GM19025 (cell line): ENCODE results near the gene CNTN5.

ENCODE experiments used
- ATAC-seq: cut with Tn5 transposase; IDR thresholded peaks from one replicate; pipeline ENCODE4 v1.9.1; 2021; ENCODE audit warnings: mild to moderate bottlenecking, low read depth, moderate library complexity; ENCODE audit not compliant: unreplicated experiment

The CNTN5 gene

GRCh38 chr11:99489581-99489980, 468.8 kb downstream of the CNTN5 start:
- no peak for ATAC-seq

- no peak for ATAC-seq
Observed at GRCh38 chr11:99494065-99494464, 473.3 kb downstream of the CNTN5 start.

GRCh38 chr11:99501655-99502054, 480.9 kb downstream of the CNTN5 start:
- no peak for ATAC-seq

GRCh38 chr11:99505316-99505715, 484.6 kb downstream of the CNTN5 start:
- ATAC-seq: no peak

- no peak for ATAC-seq
Observed at GRCh38 chr11:99505831-99506230, 485.1 kb downstream of the CNTN5 start.

GRCh38 chr11:99509863-99510262, 489.1 kb downstream of the CNTN5 start:
- no peak for ATAC-seq

GRCh38 chr11:99513368-99513767, 492.6 kb downstream of the CNTN5 start:
- no peak for ATAC-seq

GRCh38 chr11:99519095-99519494, 498.3 kb downstream of the CNTN5 start:
- ATAC-seq: no peak

- ATAC-seq: no peak
Observed at GRCh38 chr11:99522467-99523173, 501.9 kb downstream of the CNTN5 start.

- no peak for ATAC-seq
Observed at GRCh38 chr11:99531468-99531867, 510.7 kb downstream of the CNTN5 start.

GRCh38 chr11:99534812-99535211, 514.1 kb downstream of the CNTN5 start:
- peak; percentile 51 for ATAC-seq

- ATAC-seq: peak; percentile 59
Observed at GRCh38 chr11:99535406-99535805, 514.7 kb downstream of the CNTN5 start.

- ATAC-seq: peak; percentile 64
Observed at GRCh38 chr11:99535819-99536218, 515.1 kb downstream of the CNTN5 start.

- ATAC-seq: no peak
Observed at GRCh38 chr11:99537681-99538080, 516.9 kb downstream of the CNTN5 start.

GRCh38 chr11:99545616-99546015, 524.9 kb downstream of the CNTN5 start:
- no peak for ATAC-seq

- no peak for ATAC-seq
Observed at GRCh38 chr11:99548264-99548663, 527.5 kb downstream of the CNTN5 start.

GRCh38 chr11:99554232-99554903, 533.6 kb downstream of the CNTN5 start:
- ATAC-seq: no peak

- no peak for ATAC-seq
Observed at GRCh38 chr11:99555486-99555885, 534.7 kb downstream of the CNTN5 start.

GRCh38 chr11:99565333-99565732, 544.6 kb downstream of the CNTN5 start:
- ATAC-seq: peak; percentile 61

- no peak for ATAC-seq
Observed at GRCh38 chr11:99567334-99567956, 546.7 kb downstream of the CNTN5 start.

- peak; percentile 30 for ATAC-seq
Observed at GRCh38 chr11:99568808-99569207, 548.1 kb downstream of the CNTN5 start.

- peak; percentile 65 for ATAC-seq
Observed at GRCh38 chr11:99571094-99571493, 550.3 kb downstream of the CNTN5 start.
